A673 (cell line): ENCODE data around the gene RASSF4. TPM values are rescaled to one million over a fixed set of nuclear protein-coding genes. Genes with fewer than 3 reads are reported as not detected.
A peak's percentile ranks its signal among the peaks of the same experiment; 100 is the strongest.

Experiments used
- BruUV-seq: library from RNA; stranded (reverse); fragments of 400-500 nt; replicated peaks from 2 replicates; lab custom pipeline; 2021; lab: Mats Ljungman, UMichigan
- CTCF ChIA-PET: fragments of 300-600 bp; sonication (Branson Sonifier 250); formaldehyde crosslinking; loops from one replicate; lab custom pipeline; 2022; ENCODE audit warnings: antibody characterized with exemption; lab: Charles Lee
- POLR2A ChIA-PET: fragments of 300-600 bp; sonication (Branson Sonifier 250); formaldehyde crosslinking; loops from one replicate; lab custom pipeline; 2022; ENCODE audit warnings: antibody characterized with exemption; ENCODE audit not compliant: low non-redundant PET; lab: Charles Lee
- DNase-seq: peaks from one replicate; pipeline ENCODE4 v3.0.0-alpha.2; 2015; ENCODE audit warnings: low spot score
- H3K27ac ChIP-seq: fragments of 200-600 bp; sonication (generic); 2 replicates; pipeline ENCODE4 v1.5.1; 2016; ENCODE audit warnings: mixed run types, low read depth, mild to moderate bottlenecking, mixed read lengths, antibody characterized with exemption, low read length; ENCODE audit not compliant: poor library complexity, severe bottlenecking
- H3K27me3 ChIP-seq: fragments of 200-600 bp; sonication (generic); replicated peaks from 2 replicates; pipeline ENCODE4 v1.6.1; 2017; ENCODE audit warnings: mixed run types, low read depth, mild to moderate bottlenecking, mixed read lengths, antibody characterized with exemption, low read length; ENCODE audit not compliant: insufficient read depth, poor library complexity
- H3K36me3 ChIP-seq: fragments of 200-600 bp; sonication (generic); 2 replicates; pipeline ENCODE4 v1.6.1; 2016; ENCODE audit warnings: mixed run types, mild to moderate bottlenecking, mixed read lengths, antibody characterized with exemption, low read length; ENCODE audit not compliant: insufficient read depth, poor library complexity, severe bottlenecking
- H3K4me1 ChIP-seq: fragments of 200-600 bp; sonication (generic); 2 replicates; pipeline ENCODE4 v1.6.1; 2017; ENCODE audit warnings: mixed run types, mild to moderate bottlenecking, mixed read lengths, antibody characterized with exemption, low read length; ENCODE audit not compliant: insufficient read depth, poor library complexity, severe bottlenecking
- H3K4me3 ChIP-seq: fragments of 200-600 bp; sonication (generic); 2 replicates; pipeline ENCODE4 v1.5.1; 2016; ENCODE audit warnings: low read depth, mixed run types, mild to moderate bottlenecking, mixed read lengths, low read length; ENCODE audit not compliant: poor library complexity, severe bottlenecking
- H3K9me3 ChIP-seq: fragments of 200-600 bp; sonication (generic); 2 replicates; pipeline ENCODE4 v1.6.1; 2016; ENCODE audit warnings: mixed run types, low read depth, mild to moderate bottlenecking, mixed read lengths, antibody characterized with exemption, low read length; ENCODE audit not compliant: poor library complexity, severe bottlenecking
- EZH2 ChIP-seq: fragments of 200-600 bp; sonication (generic); IDR thresholded peaks from 2 replicates; pipeline ENCODE4 v1.6.1; 2017; ENCODE audit warnings: borderline replicate concordance, low read depth, mild to moderate bottlenecking, mixed read lengths, antibody characterized with exemption, low read length; ENCODE audit not compliant: poor library complexity, severe bottlenecking
- intact Hi-C: fragments of 100-400 bp; cut with micrococcal nuclease; formaldehyde crosslinking; loops from one replicate; pipeline ENCODE4 v1.10.0; 2022; ENCODE audit not compliant: unreplicated experiment
- total RNA-seq: library from RNA; stranded (reverse); gene quantifications from 2 replicates; pipeline ENCODE4 v1.2.3, GENCODE V29; 2021
- TF ChIP-seq, protein P1 (sequence below): fragments of 300-800, 200-600 bp; sonication (generic); conservative IDR thresholded peaks from 2 replicates; pipeline ENCODE4 v1.5.1; 2017; ENCODE audit warnings: low read depth, mild to moderate bottlenecking, antibody characterized with exemption, low read length, moderate library complexity, mixed read lengths

RASSF4 gene
- total RNA-seq, 1 experiment from 2014 or later = 0.71 TPM

DNA sequence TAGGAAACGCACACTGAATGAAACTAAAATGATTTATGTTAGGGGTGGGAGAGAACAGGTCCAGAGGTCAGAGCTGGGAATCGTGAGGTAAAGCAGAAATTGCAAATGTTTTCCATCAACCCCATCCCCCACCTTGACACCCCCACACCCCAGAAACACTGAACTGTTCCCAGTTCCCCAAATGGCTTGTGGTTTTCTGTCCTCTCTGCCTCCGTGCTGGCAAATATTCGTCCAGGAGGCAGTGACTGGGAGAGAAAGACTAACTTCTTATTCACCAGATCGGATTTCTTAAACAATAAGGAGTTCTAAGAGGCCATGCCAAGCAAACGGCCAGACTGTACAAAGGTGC, 730 bp upstream of the RASSF4 start:
- no peak overlapping the region for H3K27ac ChIP-seq
- no peaks in the 10 kb centered on the region for H3K27me3 ChIP-seq
- POLR2A ChIA-PET = no interaction called here
- H3K36me3 ChIP-seq = no peaks in the 10 kb centered on the region
- TF ChIP-seq EZH2 = no peak
- no peak for DNase-seq
- H3K4me1 ChIP-seq = peaks cover 13% of the 10 kb centered on the region
- intact Hi-C loops = no loop called here
- CTCF ChIA-PET = no interaction called here
- peak overlapping the region; percentile 78 for H3K4me3 ChIP-seq
- H3K9me3 ChIP-seq = no peaks in the 10 kb centered on the region
- TSS peak; percentile 77 for BruUV-seq

DNA sequence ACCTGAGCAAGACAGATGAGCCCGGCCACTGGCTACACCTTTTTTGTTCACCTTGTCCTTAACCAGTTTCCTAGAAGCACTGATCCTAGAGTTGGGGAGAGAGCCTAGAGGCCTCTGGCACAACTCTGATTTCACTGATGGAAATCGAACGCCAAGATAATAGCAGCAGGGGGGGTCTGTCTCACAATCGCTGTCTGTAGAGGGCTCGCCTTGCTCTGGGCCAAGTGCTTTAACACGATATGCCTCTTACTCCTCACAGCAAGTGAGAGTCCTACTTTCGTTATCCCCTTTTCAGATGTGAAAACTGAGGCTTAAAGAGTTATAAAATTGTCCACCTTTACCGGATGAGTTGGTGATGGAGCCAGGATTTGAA, 472 bp downstream of the RASSF4 start:
- TF ChIP-seq, protein P1, sequence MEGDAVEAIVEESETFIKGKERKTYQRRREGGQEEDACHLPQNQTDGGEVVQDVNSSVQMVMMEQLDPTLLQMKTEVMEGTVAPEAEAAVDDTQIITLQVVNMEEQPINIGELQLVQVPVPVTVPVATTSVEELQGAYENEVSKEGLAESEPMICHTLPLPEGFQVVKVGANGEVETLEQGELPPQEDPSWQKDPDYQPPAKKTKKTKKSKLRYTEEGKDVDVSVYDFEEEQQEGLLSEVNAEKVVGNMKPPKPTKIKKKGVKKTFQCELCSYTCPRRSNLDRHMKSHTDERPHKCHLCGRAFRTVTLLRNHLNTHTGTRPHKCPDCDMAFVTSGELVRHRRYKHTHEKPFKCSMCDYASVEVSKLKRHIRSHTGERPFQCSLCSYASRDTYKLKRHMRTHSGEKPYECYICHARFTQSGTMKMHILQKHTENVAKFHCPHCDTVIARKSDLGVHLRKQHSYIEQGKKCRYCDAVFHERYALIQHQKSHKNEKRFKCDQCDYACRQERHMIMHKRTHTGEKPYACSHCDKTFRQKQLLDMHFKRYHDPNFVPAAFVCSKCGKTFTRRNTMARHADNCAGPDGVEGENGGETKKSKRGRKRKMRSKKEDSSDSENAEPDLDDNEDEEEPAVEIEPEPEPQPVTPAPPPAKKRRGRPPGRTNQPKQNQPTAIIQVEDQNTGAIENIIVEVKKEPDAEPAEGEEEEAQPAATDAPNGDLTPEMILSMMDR = no peak
- TF ChIP-seq EZH2 = no peak
- Histone ChIP-seq H3K9me3 (no peaks in the 10 kb centered on the region), H3K4me1 (peaks cover 13% of the 10 kb centered on the region), H3K4me3 (peak overlapping the region; percentile 78), H3K36me3 (no peaks in the 10 kb centered on the region), H3K27me3 (no peaks in the 10 kb centered on the region), H3K27ac (no peak overlapping the region)
- no TSS peak for BruUV-seq
- POLR2A ChIA-PET = no interaction called here
- no peak for DNase-seq
- CTCF ChIA-PET = no interaction called here
- intact Hi-C loops = no loop called here

DNA sequence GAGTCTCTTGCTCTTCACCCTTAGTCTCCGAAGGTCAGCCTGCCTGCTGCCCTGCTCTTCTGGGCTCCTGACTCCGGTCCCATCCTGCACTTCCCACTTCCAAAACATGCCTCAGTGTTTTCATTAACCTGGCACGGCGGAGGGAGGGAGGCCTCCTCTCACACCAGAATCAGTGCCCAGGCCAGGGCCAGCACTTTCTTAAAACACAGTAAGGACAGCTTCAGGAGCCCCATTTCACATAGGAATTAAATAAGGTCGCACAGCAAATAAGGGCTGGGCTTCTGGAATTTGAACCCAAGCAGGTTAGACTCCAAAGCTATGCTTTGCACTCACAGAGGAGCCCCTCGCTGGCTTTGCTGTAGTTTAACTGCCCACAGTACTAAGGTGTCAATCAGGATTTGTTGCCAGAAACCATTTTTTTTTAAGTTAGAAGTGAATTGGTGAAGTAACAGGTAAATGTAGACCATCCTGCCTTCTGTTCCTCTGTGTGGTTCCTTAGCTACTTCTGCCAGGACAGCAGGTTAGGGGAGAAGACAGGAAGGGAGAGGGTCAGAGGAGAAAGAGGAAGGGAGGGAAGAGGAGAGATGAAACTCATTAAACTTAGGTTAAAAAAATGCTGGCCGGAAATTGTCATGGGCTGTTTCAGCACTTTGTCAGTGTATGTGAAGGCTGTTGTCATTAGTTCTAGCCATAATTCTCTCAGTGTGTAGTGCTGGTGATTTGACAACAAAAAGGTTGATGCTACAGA, 1.1 kb downstream of the RASSF4 start:
- CTCF ChIA-PET = no interaction called here
- Histone ChIP-seq H3K27me3 (no peaks in the 10 kb centered on the region), H3K27ac (no peak overlapping the region), H3K4me1 (peaks cover 13% of the 10 kb centered on the region), H3K4me3 (no peak overlapping the region), H3K36me3 (no peaks in the 10 kb centered on the region), H3K9me3 (no peaks in the 10 kb centered on the region)
- BruUV-seq = no TSS peak
- intact Hi-C loops = no loop called here
- no peak for TF ChIP-seq EZH2
- TF ChIP-seq, protein P1 = no peak
- no peak for DNase-seq
- POLR2A ChIA-PET = no interaction called here

DNA sequence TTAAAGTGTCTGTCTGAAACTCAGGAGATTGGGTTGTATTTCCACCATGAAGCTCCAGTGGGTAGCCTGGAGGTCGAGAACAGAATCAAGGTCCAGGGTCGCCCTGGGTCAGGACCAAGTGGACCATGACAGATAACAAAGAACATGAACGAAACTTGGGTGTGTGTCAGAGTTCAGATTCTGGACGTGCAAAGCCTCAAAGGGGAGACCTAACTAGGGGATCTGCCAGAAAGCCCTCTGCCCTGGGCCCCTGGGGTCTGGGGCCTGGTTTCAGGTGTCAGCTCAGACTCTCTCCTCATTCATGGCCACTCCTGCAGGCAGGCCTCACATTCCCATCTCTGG, 1.6 kb downstream of the RASSF4 start:
- Histone ChIP-seq H3K9me3 (no peaks in the 10 kb centered on the region), H3K4me3 (no peak overlapping the region), H3K36me3 (no peaks in the 10 kb centered on the region), H3K4me1 (peaks cover 13% of the 10 kb centered on the region), H3K27me3 (no peaks in the 10 kb centered on the region), H3K27ac (no peak overlapping the region)
- POLR2A ChIA-PET = interaction anchor here (0.6 kb wide), 1 partner anchor 100 kb away, joined by 3 read pairs; no protein-coding TSS in a partner anchor
- TF ChIP-seq, protein P1 = no peak
- TF ChIP-seq EZH2 = no peak
- intact Hi-C loops = no loop called here
- BruUV-seq = no TSS peak
- no peak for DNase-seq
- CTCF ChIA-PET = no interaction called here
